H7 (cell line): ENCODE data around the gene SH3RF3. TPM values are rescaled to one million over a fixed set of nuclear protein-coding genes. Genes with fewer than 3 reads are reported as not detected.
"Not testable (repeated sequence)": the region's sequence is repeated elsewhere in the genome, so short reads cannot be mapped to it uniquely, and the experiment has no call there.

Experiments used
- DNase-seq: peaks from one replicate; pipeline ENCODE4 v3.0.0; 2012
- H3K27me3 ChIP-seq: 2 replicates; pipeline ENCODE4 v1.6.0; 2011; ENCODE audit warnings: mild to moderate bottlenecking, low read length; ENCODE audit not compliant: control insufficient read depth, insufficient read depth
- H3K36me3 ChIP-seq: replicated peaks from 2 replicates; pipeline ENCODE4 v1.5.1; 2011; ENCODE audit warnings: low read length; ENCODE audit not compliant: control insufficient read depth, insufficient read depth
- H3K4me3 ChIP-seq: 2 replicates; pipeline ENCODE4 v1.5.1; 2011; ENCODE audit warnings: low read depth, mild to moderate bottlenecking, control low read depth, low read length, moderate library complexity; ENCODE audit not compliant: insufficient read depth
- total RNA-seq: library from RNA; depleted of rRNA; stranded (reverse); fragments of >200 nt; shearing (Covaris generic); gene quantifications from 2 replicates; pipeline ENCODE4 v1.2.3, GENCODE V29; 2014

The SH3RF3 gene
- total RNA-seq, 1 experiment from 2014 or later: 0.80 TPM

DNA sequence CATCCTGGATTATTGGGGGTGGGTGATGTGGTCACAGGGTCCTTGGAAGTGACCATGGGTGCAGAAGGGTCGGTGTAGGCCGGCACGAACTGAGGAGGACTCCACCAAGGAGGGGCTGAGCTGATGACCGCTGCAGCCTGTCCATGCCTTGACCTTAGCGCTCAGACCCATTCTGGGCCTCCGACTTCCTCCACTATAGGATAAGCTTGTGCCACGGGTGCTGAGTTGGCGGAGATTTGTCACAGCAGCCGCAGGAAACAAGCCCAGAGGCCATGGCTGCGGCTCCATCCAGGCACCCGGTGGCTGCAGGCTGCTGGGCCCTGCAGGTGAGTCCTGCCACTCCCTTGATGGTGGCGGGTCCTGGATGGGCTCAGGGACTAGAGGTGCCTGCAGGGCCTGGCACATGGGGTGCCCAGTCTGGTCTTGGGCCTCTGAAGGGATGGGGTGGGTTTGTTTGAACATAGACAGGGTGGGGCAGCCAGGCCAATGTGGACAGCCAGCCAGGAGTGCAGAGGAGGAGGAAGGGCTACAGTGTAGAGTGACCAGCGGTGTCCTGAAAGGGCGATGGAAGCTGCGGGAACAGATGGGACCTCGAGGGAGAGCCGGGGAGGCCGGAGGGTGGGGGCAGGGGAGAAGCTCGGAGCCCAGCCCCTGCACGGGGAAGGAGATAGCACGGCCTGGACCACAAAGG is 400.0 kb downstream of the SH3RF3 start:
- Histone ChIP-seq H3K27me3 (no peaks in the 10 kb centered on the region), H3K36me3 (no peaks in the 10 kb centered on the region), H3K4me3 (no peak overlapping the region)
- DNase-seq: peak; percentile 31

DNA sequence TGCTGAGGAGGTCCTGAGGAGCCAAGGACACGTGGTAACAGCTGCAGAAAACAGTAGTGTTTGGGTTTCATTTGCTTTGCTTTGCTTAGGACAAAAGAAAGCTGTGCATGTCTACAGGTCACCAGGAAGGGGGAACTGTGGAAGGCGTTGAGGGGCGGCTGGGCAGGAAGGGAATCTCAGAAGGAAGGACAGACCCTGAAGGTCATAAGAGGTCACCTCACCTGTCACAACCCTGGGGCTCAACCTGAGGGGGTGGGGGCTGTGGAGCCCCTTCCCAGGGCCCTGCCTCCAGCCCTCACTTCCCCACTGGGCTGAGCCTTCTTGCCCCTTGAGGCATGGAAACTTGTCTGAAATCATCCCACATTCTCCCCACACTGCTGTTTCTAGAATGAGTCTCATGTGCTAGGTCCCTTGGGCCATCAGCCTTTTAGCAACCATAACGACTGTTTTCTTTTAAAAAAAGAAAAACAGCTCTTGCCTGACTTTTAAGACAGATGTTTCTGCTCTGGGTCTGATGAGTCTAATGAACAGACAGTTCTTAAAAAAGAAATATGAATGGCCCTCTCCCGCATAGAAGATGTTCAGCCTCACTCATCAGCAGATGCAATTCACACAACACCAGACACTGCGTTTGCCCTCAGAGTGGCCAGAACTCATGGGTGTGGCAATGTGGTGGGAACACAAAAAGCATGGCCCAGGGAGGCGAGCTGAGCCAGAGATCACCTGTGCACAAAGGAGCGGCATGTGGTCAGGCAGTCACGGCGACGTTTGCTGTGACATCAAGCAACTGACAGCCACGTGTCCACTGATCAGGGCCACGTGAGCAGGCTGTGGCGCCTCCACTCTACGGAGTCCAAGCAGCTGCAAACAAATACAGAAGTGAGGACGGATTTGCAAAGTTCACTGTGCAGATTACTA is 400.8 kb downstream of the SH3RF3 start:
- Histone ChIP-seq H3K27me3 (no peaks in the 10 kb centered on the region), H3K4me3 (no peak overlapping the region), H3K36me3 (no peaks in the 10 kb centered on the region)
- peak; percentile 25 for DNase-seq

DNA sequence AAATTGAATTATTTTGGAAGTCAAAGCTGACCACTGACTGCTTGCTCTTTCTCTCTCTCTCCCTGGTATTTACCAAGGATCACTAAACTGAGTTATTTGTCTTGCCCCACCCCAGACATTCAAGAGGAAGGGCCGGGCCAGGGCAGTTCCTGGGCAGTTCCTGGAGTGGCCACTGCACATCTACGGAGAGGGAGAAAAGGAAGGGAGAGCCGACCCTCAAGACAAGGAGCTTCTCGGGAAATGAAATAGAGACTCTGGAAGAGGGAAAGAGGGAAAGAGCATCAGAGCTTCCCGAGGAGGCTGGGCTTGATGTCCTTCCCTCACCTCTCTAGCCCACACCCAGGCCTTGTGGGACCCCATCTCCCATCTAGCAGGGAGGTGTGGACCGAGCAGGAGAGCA is 401.7 kb downstream of the SH3RF3 start:
- DNase-seq: peak; percentile 37
- Histone ChIP-seq H3K4me3 (no peak overlapping the region), H3K36me3 (no peaks in the 10 kb centered on the region), H3K27me3 (no peaks in the 10 kb centered on the region)

DNA sequence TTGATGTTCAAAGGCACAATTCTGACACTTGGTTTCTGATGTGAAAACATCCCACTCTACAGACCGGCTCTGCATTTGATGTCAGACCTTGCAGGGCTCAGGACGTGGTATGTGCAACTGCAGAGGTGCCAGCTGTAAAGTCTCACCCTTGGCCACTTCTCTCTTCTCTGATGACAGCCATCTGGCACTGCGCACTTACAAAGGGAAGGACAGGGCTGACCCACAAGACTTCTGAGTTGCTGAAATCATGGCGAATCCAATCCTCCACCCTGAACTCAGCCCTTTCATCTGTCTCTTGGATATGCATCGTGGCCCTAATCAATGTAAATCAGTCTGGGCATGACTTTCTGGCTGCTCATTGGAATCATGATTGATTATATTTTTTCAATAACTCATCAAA is 402.2 kb downstream of the SH3RF3 start:
- DNase-seq: no peak
- H3K27me3 ChIP-seq: no peaks in the 10 kb centered on the region
- H3K4me3 ChIP-seq: no peak overlapping the region
- H3K36me3 ChIP-seq: no peaks in the 10 kb centered on the region

DNA sequence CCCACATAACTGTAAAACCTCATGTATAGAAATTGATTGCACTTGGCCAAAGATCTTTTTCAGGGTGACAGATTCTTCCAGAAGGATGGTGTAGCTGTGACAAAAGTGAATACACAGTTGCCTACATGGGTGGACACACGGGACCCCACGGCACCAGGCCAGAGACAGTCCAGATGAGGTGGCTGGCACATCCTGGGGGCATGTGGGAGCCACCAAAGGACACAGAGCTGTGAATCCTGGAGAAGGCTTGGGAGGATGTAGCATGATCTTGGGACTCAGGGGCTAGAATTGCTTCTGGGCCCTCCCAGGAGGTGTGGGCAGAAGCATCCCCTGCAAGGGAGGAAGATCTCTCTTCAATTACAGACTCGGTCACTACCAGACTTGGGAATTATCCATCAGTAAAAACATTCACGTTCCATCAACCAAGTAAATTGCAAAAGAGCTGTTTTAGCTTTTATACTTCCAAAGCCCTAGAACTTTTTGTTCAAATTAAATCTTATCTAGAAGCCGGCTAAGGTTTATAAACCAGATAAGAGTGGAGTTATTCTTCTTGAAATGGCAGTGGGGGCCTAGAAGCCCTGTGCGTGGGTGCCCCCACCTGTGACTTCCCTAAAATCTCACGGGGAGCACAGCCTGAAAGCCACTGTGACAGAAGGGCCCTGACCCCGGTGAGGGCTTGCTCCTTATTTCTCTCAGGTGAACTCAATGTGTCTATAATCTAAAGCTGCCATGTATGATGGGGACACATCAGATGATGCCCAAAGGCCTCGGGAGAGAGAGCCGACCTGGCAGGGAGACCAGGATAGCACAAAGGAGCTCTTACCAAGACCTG is 403.1 kb downstream of the SH3RF3 start:
- peak; percentile 10 for DNase-seq
- H3K27me3 ChIP-seq: no peaks in the 10 kb centered on the region
- H3K36me3 ChIP-seq: no peaks in the 10 kb centered on the region
- no peak overlapping the region for H3K4me3 ChIP-seq

DNA sequence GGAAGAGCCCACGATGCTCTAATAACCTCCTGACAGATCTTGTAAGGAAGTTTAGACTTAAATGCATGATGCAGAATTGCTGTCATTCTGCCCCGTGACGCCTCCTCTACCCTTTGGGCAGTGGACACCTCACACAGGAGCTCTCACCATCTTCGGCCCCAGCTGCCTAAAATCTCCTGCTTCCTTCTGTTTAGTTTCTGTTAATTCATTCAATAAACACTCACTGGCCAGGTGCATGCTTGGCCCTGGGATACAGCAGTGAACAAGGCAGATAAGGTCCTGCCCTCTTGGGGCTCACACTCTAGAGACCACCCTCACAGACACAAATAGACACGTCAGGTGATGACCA is 403.7 kb downstream of the SH3RF3 start:
- H3K4me3 ChIP-seq: no peak overlapping the region
- H3K27me3 ChIP-seq: no peaks in the 10 kb centered on the region
- H3K36me3 ChIP-seq: no peaks in the 10 kb centered on the region
- DNase-seq: no peak

DNA sequence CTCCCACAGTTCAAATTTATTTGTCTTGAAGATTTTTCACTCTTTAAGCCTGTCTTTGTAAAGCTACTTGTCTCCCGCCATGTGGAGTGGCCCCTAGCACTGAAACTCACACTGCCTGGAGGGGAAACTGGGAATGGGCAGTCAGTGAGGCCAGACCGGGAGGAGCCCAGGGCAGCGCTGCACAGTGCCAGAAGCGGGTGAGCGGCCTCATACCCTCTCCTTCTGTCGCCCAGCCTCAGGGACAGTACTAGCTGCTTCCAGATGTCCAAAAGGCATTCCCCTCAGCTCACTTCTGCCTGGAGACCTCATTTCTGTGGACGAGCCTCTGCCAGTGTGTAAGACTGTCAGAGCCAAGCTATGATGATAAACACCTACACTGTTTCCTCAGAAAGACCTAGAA is 404.8 kb downstream of the SH3RF3 start:
- no peak overlapping the region for H3K4me3 ChIP-seq
- no peaks in the 10 kb centered on the region for H3K27me3 ChIP-seq
- DNase-seq: peak; percentile 8
- H3K36me3 ChIP-seq: no peaks in the 10 kb centered on the region

DNA sequence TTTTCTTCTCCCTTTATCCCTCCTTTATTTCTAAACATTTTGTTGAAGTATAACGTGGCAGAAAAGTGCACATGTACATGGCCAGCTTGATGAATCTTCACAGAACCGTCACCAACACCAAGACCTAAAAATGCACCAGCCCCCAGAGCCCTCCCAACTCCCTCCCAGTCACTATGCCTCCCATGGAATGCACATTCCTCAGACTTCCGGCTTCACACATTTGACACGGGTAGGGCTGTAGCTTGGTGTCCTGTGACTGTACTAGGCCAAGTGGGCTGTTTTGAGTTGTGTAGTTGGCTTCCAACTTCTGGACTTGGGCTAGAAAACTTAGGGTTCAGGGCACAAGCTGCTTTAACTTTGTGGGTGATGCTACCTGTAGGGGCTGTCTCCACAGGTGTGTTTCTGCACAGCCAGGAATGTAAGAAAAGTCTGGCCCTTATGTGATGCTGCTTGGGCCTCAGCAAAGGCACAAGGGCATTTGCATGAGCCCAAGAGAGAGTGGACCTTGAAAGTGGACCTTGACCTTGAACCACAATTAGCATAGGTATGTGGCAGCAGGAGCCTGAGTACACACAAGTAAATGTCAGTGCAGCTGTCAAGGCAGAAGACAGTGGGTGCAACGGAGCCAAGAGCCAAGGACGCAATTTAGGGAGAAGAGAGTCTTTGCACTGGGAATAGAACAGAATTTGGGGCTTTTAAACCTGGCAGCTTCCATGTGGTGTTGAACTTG is 406.4 kb downstream of the SH3RF3 start:
- no peaks in the 10 kb centered on the region for H3K36me3 ChIP-seq
- no peaks in the 10 kb centered on the region for H3K27me3 ChIP-seq
- H3K4me3 ChIP-seq: no peak overlapping the region
- DNase-seq: peak; percentile 6

DNA sequence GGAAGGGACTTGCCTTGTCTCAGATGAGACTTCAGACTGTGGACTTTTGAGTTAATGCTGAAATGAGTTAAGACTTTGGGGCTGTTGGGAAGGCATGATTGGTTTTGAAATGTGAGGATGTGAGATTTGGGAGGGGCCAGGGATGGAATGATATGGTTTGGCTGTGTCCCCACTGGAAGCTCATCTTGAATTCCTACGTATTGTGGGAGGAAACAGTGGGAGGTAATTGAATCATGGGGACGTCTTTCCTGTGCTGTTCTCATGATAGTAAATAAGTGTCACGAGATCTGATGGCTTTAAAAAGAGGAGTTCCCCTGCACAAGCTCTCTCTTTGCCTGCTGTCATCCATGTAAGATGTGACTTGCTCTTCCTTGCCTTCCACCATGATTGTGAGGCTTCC is 407.6 kb downstream of the SH3RF3 start:
- not testable (repeated sequence) for H3K27me3 ChIP-seq, H3K36me3 ChIP-seq, H3K4me3 ChIP-seq, DNase-seq

DNA sequence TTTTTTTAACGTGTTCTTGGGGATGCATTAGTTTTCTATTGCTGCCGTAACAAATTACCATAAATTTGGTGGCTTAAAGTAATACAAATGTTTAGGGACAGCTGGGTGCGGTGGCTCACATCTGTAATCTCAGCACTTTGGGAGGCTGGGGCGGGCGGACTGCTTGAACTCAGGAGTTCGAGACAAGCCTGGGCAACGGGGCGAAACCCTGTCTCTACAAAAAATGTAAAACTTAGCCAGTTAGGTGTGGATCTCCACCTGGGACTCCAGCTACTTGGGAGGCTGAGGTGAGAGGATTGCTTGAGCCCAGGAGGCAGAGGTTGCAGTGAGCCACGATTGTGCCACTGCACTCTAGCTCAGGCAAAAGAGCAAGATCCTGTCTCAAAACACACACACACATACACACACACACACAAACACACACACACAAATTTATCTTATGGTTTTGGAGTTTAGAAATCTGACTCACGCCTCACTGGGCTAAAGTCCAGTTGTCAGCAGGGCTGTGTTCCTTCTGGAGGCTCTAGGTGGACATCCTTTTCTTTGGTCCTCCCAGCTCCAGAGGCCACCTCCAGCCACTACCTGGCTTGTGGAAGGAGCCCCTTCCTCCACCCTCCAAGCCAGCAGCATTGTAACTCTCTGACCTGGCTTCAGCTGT is 408.7 kb downstream of the SH3RF3 start:
- Histone ChIP-seq H3K4me3 (no peak overlapping the region), H3K36me3 (no peaks in the 10 kb centered on the region), H3K27me3 (no peaks in the 10 kb centered on the region)
- DNase-seq: no peak

DNA sequence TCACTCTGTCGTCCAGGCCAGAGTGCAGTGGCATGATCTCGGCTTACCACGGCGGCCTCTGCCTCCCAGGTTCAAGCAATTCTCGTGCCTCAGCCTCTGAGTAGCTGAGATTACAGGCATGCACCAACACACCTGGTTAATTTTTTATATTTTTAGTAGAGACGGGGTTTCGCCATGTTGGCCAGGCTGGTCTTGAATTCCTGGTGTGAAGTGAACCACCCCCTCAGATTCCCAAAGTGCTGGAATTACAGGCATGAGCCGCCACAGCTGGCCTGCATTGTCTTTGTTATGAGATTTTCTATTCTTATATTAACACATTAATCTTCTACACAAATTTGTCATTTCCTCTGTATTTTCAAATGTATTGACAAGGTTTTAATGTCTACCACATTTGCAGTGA is 409.5 kb downstream of the SH3RF3 start:
- no peak for DNase-seq
- Histone ChIP-seq H3K27me3 (no peaks in the 10 kb centered on the region), H3K36me3 (no peaks in the 10 kb centered on the region), H3K4me3 (no peak overlapping the region)

DNA sequence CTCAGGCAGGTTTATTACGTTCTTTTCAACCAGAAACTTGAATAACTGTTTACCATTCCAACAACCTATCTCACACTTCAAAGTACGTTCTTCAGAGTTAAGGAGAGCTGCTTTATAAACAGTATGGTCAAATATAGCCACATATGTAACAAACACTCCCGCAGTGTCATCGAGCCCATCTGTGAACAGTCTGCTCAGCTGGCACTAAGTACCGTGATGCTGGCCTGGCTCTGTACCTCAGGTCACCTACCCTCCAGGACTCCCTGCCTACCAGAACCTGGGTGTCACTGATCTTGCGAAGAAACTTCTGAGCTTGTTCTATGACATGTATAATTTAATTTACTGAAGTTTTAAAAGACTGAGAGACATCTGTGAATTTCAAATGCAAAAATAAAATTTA is 413.4 kb downstream of the SH3RF3 start:
- DNase-seq: no peak
- H3K27me3 ChIP-seq: no peaks in the 10 kb centered on the region
- no peak overlapping the region for H3K4me3 ChIP-seq
- peaks cover 5% of the 10 kb centered on the region for H3K36me3 ChIP-seq

DNA sequence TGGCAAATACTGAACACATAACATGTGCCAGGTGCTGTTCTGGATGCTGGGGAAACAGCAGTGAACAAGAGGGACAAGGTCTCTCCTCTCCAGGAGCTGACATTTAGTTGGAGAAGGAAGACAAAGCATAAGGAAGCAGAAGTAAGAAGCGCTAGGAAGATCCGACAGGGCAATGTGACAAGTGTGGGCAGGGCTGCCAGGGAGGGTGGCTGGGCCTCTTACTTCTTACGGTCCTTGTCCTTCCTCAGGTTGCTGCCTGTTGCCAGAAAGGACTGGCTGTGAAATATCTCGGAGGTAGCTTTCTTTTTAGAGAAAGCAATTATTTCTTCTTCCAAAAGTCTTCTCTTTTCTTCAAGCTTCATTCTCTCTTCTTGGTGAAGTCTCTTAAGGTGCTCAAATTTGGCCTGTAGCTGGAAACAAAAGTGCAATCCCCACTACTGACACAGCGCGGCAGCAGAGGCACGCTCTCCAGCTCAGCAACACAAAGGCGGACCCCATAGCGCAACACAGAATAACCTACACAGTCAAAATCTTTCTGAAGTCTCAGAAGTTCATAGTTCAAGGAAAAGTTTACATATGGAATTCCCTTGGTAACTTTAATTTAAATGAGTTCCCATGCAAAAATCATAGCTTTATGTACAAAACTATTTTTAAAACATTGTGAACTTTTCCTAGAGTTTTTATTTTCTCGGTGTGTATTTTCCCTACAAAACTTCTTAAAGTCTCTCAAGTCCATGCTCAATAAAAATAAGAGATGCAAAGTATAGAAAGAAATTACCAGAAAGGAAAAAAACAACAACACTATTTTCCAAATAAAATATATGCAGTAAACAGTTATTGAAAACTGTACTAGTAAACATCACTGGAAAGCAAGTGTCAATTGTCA is 417.1 kb downstream of the SH3RF3 start:
- DNase-seq: peak; percentile 62
- Histone ChIP-seq H3K27me3 (no peaks in the 10 kb centered on the region), H3K4me3 (no peak overlapping the region), H3K36me3 (peaks cover 5% of the 10 kb centered on the region)
